Activated CD4-positive, alpha-beta memory T cell treated with anti-CD3 and anti-CD28 coated beads, Interleukin-2, amount 10 ng/mL, durations not matched to agents 7 days and 5 days (primary cell): ENCODE measurements around the gene TSNAX. TPM values are rescaled to one million over a fixed set of nuclear protein-coding genes. Genes with fewer than 3 reads are reported as not detected.
"Not testable (repeated sequence)": the region's sequence is repeated elsewhere in the genome, so short reads cannot be mapped to it uniquely, and the experiment has no call there.

Source experiments
- CTCF ChIA-PET: fragments of 350-600 bp; sonication (Branson Sonifier 250); formaldehyde crosslinking; loops from one replicate; lab custom pipeline; 2021; ENCODE audit warnings: antibody characterized with exemption, inconsistent platforms; lab: Charles Lee
- POLR2A ChIA-PET: fragments of 350-600 bp; sonication (Branson Sonifier 250); formaldehyde crosslinking; loops from one replicate; lab custom pipeline; 2021; ENCODE audit warnings: antibody characterized with exemption; lab: Charles Lee
- DNase-seq: peaks from one replicate; pipeline ENCODE4 v3.0.0-alpha.2; 2020
- H3K27ac Mint-ChIP-seq: one replicate; pipeline ENCODE4 v1.8.0; 2021; ENCODE audit warnings: mild to moderate bottlenecking, mixed read lengths
- H3K27me3 Mint-ChIP-seq: one replicate; pipeline ENCODE4 v1.8.0; 2021; ENCODE audit warnings: mixed read lengths
- H3K36me3 Mint-ChIP-seq: one replicate; pipeline ENCODE4 v1.8.0; 2021; ENCODE audit warnings: low read depth, mixed read lengths
- H3K4me1 Mint-ChIP-seq: one replicate; pipeline ENCODE4 v1.8.0; 2021; ENCODE audit warnings: mixed read lengths
- H3K4me3 Mint-ChIP-seq: one replicate; pipeline ENCODE4 v1.8.0; 2021; ENCODE audit warnings: mild to moderate bottlenecking, mixed read lengths
- H3K9me3 Mint-ChIP-seq: one replicate; pipeline ENCODE4 v1.8.0; 2021; ENCODE audit warnings: mixed read lengths
- total RNA-seq, 2 experiments: library from RNA; stranded (reverse); gene quantifications; one replicate each; pipeline ENCODE4 v1.2.3, GENCODE V29; 2021

The TSNAX gene
- total RNA-seq, 2 experiments from 2014 or later: 44.4 to 48.7 TPM

- no peak for DNase-seq
- Mint-ChIP-seq H3K27me3 (peaks cover 10% of the 10 kb centered on the region), H3K4me1 (peaks cover under 1% of the 10 kb centered on the region), H3K4me3 (no peak overlapping the region), H3K9me3 (peaks cover 30% of the 10 kb centered on the region), H3K27ac (no peak overlapping the region), H3K36me3 (no peaks in the 10 kb centered on the region)
- ChIA-PET CTCF (no interaction called here), POLR2A (no interaction called here)
Observed at GRCh38 chr1:231500666-231501065, 27.8 kb upstream of the TSNAX start.

- Mint-ChIP-seq H3K27me3 (peaks cover 11% of the 10 kb centered on the region), H3K4me1 (peaks cover 14% of the 10 kb centered on the region), H3K9me3 (peaks cover 21% of the 10 kb centered on the region)
- H3K36me3 Mint-ChIP-seq, POLR2A ChIA-PET, CTCF ChIA-PET, H3K27ac Mint-ChIP-seq, H3K4me3 Mint-ChIP-seq, DNase-seq: not testable (repeated sequence)
Observed at GRCh38 chr1:231503168-231503567, 25.3 kb upstream of the TSNAX start.

GRCh38 chr1:231507476-231508355 is 20.8 kb upstream of the TSNAX start:
- Mint-ChIP-seq H3K4me1 (peaks cover 16% of the 10 kb centered on the region), H3K27me3 (peaks cover 12% of the 10 kb centered on the region), H3K27ac (no peak overlapping the region), H3K36me3 (no peaks in the 10 kb centered on the region), H3K9me3 (no peaks in the 10 kb centered on the region), H3K4me3 (no peak overlapping the region)
- POLR2A ChIA-PET: no interaction called here
- CTCF ChIA-PET: no interaction called here
- DNase-seq: no peak

GRCh38 chr1:231508497-231508896 is 20.0 kb upstream of the TSNAX start:
- H3K27ac Mint-ChIP-seq: no peak overlapping the region

GRCh38 chr1:231508941-231509340 is 19.5 kb upstream of the TSNAX start:
- Mint-ChIP-seq H3K9me3 (no peaks in the 10 kb centered on the region), H3K27ac (no peak overlapping the region), H3K4me1 (peaks cover 16% of the 10 kb centered on the region), H3K4me3 (no peak overlapping the region), H3K27me3 (peaks cover 12% of the 10 kb centered on the region), H3K36me3 (no peaks in the 10 kb centered on the region)
- CTCF ChIA-PET: no interaction called here
- POLR2A ChIA-PET: no interaction called here
- no peak for DNase-seq

More at GRCh38 chr1:231508497-231508896, 20.0 kb upstream of the TSNAX start:
- no peak for DNase-seq
- H3K36me3 Mint-ChIP-seq: no peaks in the 10 kb centered on the region
- H3K27me3 Mint-ChIP-seq: peaks cover 10% of the 10 kb centered on the region
- POLR2A ChIA-PET: no interaction called here
- H3K4me3 Mint-ChIP-seq: no peak overlapping the region
- no peaks in the 10 kb centered on the region for H3K9me3 Mint-ChIP-seq
- CTCF ChIA-PET: no interaction called here
- peaks cover 16% of the 10 kb centered on the region for H3K4me1 Mint-ChIP-seq

- DNase-seq: no peak
- Mint-ChIP-seq H3K36me3 (no peaks in the 10 kb centered on the region), H3K4me1 (peaks cover 9% of the 10 kb centered on the region), H3K9me3 (no peaks in the 10 kb centered on the region), H3K27ac (no peak overlapping the region), H3K4me3 (no peak overlapping the region), H3K27me3 (peaks cover 8% of the 10 kb centered on the region)
- ChIA-PET POLR2A (no interaction called here), CTCF (no interaction called here)
Observed at GRCh38 chr1:231512147-231512698, 16.2 kb upstream of the TSNAX start.

- POLR2A ChIA-PET: no interaction called here
- no peak for DNase-seq
- peaks cover 11% of the 10 kb centered on the region for H3K27me3 Mint-ChIP-seq
Observed at GRCh38 chr1:231515748-231516147, 12.7 kb upstream of the TSNAX start.

GRCh38 chr1:231517076-231517475 is 11.4 kb upstream of the TSNAX start:
- Mint-ChIP-seq H3K4me3 (no peak overlapping the region), H3K9me3 (no peaks in the 10 kb centered on the region), H3K27me3 (peaks cover 11% of the 10 kb centered on the region), H3K36me3 (no peaks in the 10 kb centered on the region), H3K4me1 (peaks cover 2% of the 10 kb centered on the region), H3K27ac (no peak overlapping the region)
- no peak for DNase-seq
- ChIA-PET CTCF (no interaction called here), POLR2A (no interaction called here)

More at GRCh38 chr1:231515748-231516147, 12.7 kb upstream of the TSNAX start:
- Mint-ChIP-seq H3K4me1 (peaks cover 2% of the 10 kb centered on the region), H3K27ac (no peak overlapping the region), H3K9me3 (no peaks in the 10 kb centered on the region), H3K4me3 (no peak overlapping the region), H3K36me3 (no peaks in the 10 kb centered on the region)
- CTCF ChIA-PET: no interaction called here

GRCh38 chr1:231518485-231519034 is 9.9 kb upstream of the TSNAX start:
- DNase-seq: no peak
- Mint-ChIP-seq H3K9me3 (no peaks in the 10 kb centered on the region), H3K36me3 (peaks cover 4% of the 10 kb centered on the region), H3K27me3 (peaks cover 11% of the 10 kb centered on the region), H3K27ac (no peak overlapping the region), H3K4me1 (no peaks in the 10 kb centered on the region), H3K4me3 (no peak overlapping the region)
- CTCF ChIA-PET: no interaction called here
- POLR2A ChIA-PET: no interaction called here

- H3K27me3 Mint-ChIP-seq: peaks cover 9% of the 10 kb centered on the region
- H3K36me3 Mint-ChIP-seq: peaks cover 7% of the 10 kb centered on the region
- ChIA-PET CTCF (no interaction called here), POLR2A (no interaction called here)
- H3K27ac Mint-ChIP-seq: no peak overlapping the region
- H3K9me3 Mint-ChIP-seq: no peaks in the 10 kb centered on the region
- H3K4me1 Mint-ChIP-seq: no peaks in the 10 kb centered on the region
- DNase-seq: no peak
- H3K4me3 Mint-ChIP-seq: no peak overlapping the region
Observed at GRCh38 chr1:231519166-231519565, 9.3 kb upstream of the TSNAX start.

- ChIA-PET CTCF (no interaction called here), POLR2A (interaction anchor here (1.1 kb wide), 1 partner anchor 184 kb away, joined by 3 read pairs; the partner anchor contains the start of genes EXOC8 and SPRTN)
- Mint-ChIP-seq H3K9me3 (no peaks in the 10 kb centered on the region), H3K4me3 (no peak overlapping the region), H3K4me1 (peaks cover 1% of the 10 kb centered on the region), H3K36me3 (peaks cover 7% of the 10 kb centered on the region), H3K27me3 (peaks cover 7% of the 10 kb centered on the region), H3K27ac (no peak overlapping the region)
- DNase-seq: no peak
Observed at GRCh38 chr1:231522038-231522437, 6.4 kb upstream of the TSNAX start.

- no peak for DNase-seq
- H3K27me3 Mint-ChIP-seq: no peaks in the 10 kb centered on the region
- H3K27ac Mint-ChIP-seq: no peak overlapping the region
- H3K36me3 Mint-ChIP-seq: peaks cover 7% of the 10 kb centered on the region
- CTCF ChIA-PET: no interaction called here
- POLR2A ChIA-PET: no interaction called here
- H3K4me1 Mint-ChIP-seq: peaks cover 10% of the 10 kb centered on the region
- no peaks in the 10 kb centered on the region for H3K9me3 Mint-ChIP-seq
- H3K4me3 Mint-ChIP-seq: no peak overlapping the region
Observed at GRCh38 chr1:231522931-231523642, 5.4 kb upstream of the TSNAX start.

GRCh38 chr1:231523816-231524215 is 4.7 kb upstream of the TSNAX start:
- Mint-ChIP-seq H3K4me3 (no peak overlapping the region), H3K9me3 (no peaks in the 10 kb centered on the region), H3K27ac (no peak overlapping the region), H3K27me3 (no peaks in the 10 kb centered on the region), H3K36me3 (peaks cover 10% of the 10 kb centered on the region), H3K4me1 (peaks cover 11% of the 10 kb centered on the region)
- DNase-seq: no peak
- ChIA-PET CTCF (no interaction called here), POLR2A (no interaction called here)
